SIG-M5 treated with dmso at 0.1 percent for 504 hours (cell line): ENCODE data around the gene ADAMTSL3.

ENCODE experiments used
- DNase-seq: peaks from one replicate; lab custom pipeline; 2025; ENCODE audit not compliant: unreplicated experiment; lab: John Stamatoyannopoulos, UW

ADAMTSL3 gene, protein sequence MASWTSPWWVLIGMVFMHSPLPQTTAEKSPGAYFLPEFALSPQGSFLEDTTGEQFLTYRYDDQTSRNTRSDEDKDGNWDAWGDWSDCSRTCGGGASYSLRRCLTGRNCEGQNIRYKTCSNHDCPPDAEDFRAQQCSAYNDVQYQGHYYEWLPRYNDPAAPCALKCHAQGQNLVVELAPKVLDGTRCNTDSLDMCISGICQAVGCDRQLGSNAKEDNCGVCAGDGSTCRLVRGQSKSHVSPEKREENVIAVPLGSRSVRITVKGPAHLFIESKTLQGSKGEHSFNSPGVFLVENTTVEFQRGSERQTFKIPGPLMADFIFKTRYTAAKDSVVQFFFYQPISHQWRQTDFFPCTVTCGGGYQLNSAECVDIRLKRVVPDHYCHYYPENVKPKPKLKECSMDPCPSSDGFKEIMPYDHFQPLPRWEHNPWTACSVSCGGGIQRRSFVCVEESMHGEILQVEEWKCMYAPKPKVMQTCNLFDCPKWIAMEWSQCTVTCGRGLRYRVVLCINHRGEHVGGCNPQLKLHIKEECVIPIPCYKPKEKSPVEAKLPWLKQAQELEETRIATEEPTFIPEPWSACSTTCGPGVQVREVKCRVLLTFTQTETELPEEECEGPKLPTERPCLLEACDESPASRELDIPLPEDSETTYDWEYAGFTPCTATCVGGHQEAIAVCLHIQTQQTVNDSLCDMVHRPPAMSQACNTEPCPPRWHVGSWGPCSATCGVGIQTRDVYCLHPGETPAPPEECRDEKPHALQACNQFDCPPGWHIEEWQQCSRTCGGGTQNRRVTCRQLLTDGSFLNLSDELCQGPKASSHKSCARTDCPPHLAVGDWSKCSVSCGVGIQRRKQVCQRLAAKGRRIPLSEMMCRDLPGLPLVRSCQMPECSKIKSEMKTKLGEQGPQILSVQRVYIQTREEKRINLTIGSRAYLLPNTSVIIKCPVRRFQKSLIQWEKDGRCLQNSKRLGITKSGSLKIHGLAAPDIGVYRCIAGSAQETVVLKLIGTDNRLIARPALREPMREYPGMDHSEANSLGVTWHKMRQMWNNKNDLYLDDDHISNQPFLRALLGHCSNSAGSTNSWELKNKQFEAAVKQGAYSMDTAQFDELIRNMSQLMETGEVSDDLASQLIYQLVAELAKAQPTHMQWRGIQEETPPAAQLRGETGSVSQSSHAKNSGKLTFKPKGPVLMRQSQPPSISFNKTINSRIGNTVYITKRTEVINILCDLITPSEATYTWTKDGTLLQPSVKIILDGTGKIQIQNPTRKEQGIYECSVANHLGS (N-terminal part only)

DNA sequence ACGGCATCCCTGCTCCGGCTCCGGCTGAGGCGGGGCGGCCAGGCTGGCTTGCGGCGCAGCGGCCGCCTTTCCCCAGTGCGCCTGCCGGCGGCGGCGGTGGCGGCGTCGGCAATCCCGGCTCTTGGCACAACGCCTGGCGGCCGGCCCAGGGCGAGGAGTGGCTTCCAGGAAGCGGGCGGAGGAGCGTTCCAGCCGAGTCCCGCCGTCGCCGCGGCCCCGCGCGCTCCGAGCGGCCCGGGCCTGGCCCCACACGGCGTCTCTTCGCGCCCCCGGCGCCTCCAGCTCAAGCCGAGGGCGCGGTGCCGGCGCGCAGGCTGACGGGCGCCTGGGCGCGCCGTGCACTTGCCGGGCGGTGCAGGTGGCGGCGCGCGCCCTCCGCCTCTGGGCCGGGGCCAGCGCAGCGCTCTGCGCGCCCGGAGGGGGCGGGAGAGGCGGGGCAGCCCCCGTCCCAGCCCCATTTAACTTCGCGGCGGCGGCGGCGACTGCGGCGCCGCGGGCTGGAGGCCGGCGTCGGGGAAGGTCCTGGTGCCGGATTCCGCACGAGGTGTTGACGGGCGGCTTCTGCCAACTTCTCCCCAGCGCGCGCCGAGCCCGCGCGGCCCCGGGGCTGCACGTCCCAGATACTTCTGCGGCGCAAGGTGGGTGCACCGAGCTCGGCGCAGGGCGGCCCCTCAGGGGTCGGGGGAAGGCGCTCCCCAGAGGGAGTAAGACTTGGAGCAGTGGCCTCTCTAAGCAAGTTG, at the start of gene ADAMTSL3:
Gene ADAMTSL3, plus strand, starts transcription at position 485 of the 740 bp plus-strand sequence. CDS start 1,639 bp downstream, outside the sequence.
- no peak for DNase-seq

DNA sequence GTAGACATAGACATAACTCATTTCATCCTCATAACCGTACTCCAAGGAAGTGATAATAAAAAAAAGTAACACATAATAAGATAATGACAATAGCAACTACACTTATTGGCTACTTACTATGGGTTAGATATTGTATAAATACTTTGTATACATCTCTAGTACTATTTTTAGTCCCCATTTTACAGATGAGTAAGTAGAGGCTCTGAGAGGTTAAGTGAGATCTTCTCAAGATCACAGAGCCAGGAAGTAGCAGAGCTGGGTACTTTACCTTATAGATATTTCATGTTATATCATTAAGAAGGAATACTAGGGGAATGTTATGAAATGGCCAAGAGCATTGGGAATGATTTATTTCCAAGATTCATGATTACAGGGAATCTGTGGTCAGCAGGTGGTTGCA, 49.4 kb upstream of the ADAMTSL3 start:
- no peak for DNase-seq

DNA sequence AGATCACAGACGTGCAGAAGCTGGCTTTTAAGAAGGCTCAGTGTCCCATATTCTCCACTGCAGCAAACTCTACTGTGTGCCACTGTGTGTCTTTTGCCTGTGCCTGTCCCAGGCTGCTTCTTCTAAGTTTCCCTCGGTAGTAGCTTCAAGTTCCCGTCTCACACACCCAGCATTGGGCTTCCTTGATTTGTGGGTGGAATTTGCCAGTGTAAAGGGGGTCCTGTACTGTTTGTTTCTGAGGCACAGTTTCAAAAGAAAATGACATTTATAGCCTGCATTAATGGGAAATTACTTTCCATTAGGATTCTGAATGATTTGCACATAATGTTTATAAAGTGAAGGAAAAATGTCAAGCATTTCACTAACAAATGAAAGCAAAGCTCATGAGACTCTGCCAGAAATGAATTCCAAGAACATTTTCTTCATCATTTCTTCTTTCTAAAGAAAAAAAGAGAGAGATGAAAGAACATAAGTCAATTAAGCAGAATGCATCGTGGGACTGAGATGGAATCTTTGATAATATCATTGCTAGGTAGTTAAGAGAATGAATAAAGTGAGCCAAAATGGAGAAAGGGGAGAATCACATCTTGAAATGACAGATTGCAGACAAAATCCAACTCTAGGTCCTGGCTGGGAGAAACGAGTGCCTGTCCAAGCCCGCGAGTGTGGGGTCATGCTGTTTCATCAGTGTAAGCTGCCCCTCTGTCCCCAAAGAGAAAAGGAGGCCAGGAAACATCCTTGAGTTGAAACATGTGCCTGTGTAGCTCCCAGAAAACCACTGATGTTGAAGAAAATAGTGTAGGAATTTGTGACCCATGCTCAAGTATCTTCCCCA, 48.6 kb upstream of the ADAMTSL3 start:
- DNase-seq, result no peak

DNA sequence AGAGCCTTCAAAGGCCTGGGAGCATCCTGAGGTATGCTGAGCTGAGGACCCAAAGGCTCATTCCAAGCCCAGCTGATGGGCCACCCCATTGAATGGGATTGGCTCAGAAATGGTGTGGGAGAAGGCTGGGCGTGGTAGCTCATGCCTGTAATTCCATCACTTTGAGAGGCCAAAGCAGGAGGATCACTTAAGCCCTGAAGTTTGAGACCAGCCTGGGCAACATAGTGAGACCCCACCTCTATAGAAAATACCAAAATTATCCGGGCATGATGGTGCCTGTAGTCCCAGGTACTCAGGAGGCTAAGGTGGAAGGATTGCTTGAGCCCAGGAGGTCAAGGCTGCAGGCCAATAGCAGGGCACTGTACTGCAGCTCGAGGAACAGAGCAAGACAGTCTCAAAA, 43.8 kb upstream of the ADAMTSL3 start:
- DNase-seq, result no peak

DNA sequence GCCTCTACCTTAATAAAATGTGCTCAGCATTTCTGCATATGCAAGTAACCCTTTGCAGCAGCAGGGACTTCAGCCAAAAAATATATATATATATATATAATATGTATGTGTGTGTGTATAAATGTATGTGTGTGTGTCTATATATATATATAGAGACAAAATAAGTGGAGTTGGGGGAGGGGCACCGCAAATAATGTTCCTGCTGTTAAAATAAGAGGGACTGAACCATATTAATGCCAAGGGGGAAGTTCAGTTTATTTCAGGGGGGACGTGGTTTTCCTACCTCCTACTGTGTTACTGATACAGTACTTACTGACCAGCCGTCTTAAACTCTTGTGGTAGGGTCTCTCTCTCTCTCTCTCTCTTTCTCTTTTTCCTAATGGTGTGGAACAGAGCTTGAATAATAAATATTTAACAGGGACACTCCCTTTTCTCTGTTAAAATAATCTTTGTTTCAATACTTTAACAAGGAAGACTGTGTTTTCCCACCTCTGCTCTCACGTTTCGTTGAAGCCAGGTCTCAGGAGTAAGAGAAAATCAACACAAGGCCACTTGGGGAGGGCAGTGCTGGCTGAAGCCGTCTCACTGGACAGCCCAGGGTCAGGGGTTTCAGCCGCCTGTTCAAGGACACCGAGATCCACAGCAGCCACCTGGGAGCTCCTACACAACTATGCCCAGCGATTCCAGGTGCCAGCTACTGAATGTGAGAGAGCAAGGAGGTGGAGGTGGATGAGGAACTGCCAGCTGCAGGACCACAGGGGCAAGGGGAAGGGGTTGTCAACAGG, 42.8 kb upstream of the ADAMTSL3 start:
- DNase-seq, result no peak

DNA sequence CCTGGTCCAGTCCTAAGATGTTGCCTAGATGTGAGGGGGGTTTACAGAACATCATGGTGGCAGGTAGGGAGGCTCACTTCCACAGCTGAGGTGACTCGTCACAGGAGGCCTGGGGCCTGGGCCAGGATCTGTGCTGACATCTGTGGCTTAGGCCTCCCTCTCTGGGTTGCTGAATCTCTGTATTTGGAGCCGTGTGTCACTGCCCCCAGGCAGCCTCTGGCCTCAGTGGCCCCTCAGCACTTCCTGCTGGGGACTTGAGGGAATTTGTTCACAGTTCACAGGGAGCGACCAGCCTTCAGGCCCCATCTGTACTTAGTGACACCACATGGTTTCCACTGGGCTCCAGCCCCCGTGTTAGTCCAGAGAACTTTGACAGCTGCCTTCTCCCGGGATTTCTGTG, 41.7 kb upstream of the ADAMTSL3 start:
- no peak for DNase-seq

DNA sequence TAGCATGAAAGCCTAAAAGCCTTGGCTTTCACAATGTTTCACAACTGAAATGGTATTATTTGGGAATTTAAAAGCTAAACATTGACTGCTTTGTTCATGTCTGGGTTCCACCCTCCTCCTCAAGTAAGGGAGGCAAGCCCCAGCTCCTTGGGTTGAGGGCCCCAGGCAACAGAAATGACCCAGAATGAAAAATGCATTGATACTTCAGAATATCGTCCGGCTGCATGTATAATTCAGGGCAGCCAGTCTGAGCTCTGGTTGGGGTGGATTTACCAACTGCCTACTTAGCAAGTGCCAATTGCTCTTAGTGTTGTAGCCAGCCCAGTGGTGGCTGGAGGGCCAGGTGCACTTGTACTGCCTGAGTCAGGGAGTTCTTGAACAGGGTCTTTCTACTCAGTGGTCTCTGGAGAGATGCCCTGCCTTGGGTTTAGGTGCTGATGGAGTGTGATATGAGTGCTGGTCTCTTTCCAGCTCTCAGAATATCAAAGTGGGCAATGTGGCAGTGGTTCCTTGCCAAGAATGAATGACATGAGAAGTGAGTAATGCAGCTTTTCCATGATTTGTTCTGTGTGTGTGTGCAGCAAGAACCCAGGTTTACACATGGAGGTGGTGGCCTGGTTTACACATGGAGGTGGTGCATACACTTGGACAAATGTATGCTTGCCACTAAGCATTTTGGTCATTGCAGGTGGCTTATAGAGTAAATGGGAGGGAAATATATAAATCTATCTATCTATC, 40.9 kb upstream of the ADAMTSL3 start:
- DNase-seq, result no peak

DNA sequence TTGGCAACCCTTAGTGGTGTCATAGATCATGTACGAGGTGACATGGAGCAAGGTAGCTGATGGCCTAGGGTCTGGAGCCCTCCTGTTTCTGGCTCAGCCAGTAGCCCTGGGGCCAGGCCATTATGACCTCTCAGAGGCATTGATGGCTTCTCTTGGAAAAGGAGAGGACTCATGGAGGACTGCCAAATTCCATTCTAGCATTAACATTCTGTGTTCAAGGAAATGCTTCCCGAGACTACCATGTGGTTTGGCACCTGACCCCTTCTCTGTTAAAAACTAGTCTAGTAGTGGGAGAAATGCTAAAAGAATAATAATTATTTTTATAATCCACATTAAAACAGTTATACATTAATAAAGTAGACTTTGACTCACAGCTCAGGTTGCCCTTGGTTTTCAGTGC, 40.2 kb upstream of the ADAMTSL3 start:
- no peak for DNase-seq

DNA sequence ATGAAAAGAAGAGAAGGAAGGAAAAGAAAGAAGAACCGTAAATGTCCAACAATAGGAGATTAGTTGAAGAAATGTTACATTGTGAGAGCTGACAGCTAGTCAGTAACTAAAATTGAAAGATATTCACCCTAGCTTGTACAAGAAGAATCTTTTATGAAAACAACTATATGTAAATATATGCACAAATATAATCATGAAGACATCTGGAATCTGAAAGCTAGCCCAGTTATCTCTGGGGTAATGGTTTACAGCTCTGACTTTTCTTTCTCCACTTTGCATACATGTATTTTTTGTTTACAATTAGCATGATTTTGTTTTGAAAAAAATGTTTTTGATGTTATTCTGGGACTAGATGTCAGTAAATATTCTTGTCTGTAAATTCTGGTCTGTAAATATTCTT, 37.1 kb upstream of the ADAMTSL3 start:
- no peak for DNase-seq

DNA sequence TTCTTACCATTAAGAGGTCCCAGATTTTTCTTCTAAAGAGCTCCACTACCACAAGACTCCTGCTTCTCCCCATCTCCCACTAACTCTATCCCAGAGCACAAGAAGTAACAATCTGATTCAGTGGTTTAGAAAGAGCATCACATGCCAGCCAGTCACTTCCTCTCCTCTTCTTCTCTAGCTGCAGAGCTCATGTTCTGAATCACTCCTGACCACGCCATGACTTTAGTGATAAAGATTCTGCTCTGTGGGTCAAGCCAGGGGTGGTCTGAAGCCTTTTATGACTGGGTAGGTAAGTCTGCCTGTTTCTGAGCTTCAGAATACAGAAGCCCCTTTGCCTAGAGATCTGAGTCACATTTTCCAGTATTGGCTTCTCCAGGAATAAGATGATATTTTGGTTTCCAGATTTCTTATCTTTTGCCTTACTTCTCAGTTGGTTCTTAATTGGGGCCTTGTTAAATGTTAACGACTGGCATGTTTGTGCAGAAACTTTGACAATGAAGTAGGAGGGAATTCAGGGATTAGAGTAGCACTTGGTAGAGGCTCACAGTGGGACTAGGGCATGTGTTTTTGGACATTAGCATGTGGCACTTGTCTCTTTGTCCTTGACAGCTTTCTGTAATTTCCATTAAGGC, 27.6 kb upstream of the ADAMTSL3 start:
- no peak for DNase-seq

DNA sequence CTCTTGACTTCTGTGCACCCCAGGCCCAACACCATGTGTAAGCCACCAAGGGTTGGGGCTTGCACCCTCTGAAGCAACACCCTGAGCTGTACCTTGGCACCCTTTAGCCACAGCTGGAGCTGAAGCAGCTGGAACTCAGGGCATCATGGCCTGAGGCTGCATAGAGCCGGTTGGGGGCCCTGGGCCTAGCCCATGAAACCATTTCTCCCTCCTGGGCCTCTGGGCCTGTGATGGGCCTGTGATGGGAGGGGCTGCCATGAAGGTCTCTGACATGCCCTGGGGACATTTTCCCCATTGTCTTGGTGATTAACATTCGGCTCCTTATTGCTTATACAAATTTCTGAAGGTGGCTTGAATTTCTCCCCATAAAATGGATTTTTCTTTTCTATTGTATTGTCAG, 22.4 kb upstream of the ADAMTSL3 start:
- DNase-seq, result no peak

DNA sequence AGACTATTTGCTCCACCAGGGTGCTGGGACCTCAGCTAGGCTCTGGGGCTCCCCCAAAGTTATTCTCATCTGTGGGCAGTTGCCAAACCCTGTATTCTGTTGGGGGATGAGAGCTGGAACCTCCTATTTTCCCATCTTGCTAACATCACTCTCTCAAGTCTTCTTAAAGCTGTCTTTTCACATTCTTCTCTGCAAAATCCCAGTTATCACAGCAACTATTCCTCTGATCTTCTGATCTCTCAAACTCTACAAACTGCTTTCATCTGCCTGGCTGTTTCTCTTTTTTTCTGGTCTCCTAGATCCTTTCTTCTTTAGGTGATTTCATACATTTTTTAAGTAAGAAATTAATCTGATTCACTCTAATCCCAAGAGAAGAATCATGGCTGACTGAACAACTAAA, 10.7 kb upstream of the ADAMTSL3 start:
- no peak for DNase-seq

DNA sequence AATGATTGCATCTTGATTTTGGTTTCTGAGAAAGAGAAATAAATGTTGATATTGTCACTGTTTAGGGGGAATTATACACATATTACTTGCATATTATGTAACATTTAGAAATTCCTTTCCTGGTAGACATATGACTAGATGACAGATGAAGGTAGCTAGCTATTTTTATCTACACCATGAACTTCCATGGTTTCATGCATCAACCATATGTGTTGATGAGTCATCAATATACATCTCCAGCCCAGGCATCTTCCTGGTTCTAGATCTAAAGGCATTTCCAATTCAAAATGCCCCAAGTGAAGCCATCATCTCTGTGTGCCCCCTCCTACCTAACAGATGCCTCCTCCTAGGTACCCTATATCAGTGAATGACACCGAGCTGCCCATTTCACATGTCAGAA, 9.5 kb upstream of the ADAMTSL3 start:
- no peak for DNase-seq

DNA sequence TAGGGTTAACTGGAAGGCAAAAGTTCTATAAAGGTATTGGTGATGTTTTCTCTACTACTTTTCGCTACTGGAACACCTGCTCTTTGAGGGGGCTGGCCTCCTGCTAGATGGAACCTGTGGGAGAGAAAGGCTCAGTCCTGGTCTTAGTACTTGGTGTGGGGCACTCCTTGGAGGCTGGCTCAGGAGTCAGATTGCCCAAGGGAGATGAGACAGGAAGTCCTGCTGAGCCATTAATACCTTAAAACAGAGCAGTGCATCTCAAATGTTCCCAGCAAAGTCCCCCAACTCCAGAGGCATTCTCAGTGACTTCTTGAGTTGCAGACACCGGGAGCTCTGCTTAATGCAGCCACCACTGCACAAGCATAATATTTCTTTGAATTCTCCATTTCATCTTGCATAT, 3.1 kb upstream of the ADAMTSL3 start:
- no peak for DNase-seq

DNA sequence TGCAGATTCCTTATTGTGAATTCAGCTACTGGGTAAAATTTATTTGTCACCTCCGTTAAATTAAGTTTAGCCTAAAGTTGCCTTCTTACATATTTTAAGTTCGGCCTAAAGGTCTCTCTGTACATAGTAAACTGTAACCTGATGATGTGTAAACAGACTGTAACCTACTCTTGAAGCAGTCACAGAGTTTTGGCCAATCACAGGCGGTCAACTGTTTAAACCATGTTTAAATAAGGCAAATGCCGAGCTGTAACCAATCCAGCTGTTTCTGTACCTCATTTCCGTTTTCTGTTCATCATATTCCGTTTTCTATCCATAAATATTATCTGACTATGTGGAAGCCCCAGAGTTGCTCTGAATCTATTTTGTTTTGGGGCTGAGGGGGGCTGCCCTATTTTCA, 2.4 kb upstream of the ADAMTSL3 start:
- DNase-seq, result no peak

DNA sequence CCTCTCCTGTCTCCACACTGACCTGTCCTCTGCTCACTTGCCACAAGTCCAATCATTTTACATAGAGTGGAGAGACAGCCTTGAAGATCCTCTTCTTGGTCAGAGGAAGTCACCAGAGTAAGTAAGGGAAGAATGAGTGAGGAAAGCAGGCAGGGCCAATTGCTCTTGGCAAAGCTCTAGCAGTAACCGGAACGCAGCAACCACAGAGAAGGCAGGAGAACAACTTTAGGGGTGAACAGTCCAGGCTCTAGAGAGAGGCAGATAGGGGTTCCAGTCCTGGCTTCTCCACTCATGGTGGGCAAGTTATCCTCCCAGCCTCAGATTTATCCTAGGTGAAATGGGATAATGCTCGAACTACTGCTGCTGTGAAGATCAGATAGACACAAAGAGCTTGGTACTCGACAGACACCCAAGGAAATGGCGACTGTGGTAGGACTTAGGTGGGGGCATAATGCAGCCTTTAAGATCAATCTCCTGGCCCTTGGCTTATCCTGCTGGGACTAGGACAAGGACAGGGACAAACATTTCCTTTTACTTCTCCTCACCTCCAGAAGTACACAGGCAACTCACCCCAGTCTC, 1.2 kb upstream of the ADAMTSL3 start:
- DNase-seq, result no peak

DNA sequence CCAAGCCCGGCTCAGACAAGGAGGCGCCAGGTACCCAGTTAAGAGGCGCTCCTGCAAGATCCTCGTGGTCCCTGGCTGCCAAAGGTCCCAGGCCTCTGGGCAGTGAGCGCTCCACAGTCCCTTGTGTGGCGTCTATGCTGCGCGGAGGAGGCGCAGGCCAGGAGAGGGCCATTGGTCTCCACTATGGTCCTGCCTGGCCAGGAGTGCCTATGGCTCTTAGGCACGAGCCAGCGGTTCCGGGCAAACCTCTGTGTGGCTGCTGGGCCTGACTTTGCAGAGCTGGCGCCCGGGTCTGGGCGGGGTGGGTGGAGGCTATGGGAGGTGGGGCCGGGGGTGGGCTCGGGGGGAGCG, 660 bp upstream of the ADAMTSL3 start:
- DNase-seq, result no peak
